Coronary artery (tissue), 2 donors: ENCODE data around the gene STXBP2.
A peak's percentile ranks its signal among the peaks of the same experiment; 100 is the strongest.

ENCODE experiments used
- DNase-seq: peaks from one replicate; pipeline ENCODE4 v3.0.0-alpha.2; 2017; ENCODE audit warnings: low spot score
- H3K27ac ChIP-seq, 2 donors: fragments of 200-600 bp; sonication (generic); one replicate each; pipeline ENCODE4 v1.5.1; 2016 to 2019
- H3K4me3 ChIP-seq: fragments of 200-600 bp; sonication (generic); 2 replicates; pipeline ENCODE4 v1.5.1; 2016; ENCODE audit warnings: mild to moderate bottlenecking, moderate library complexity
- CTCF ChIP-seq: fragments of 200-600 bp; sonication (generic); IDR thresholded peaks from one replicate; pipeline ENCODE4 v1.5.1; 2019; ENCODE audit warnings: antibody characterized with exemption

STXBP2 gene

GRCh38 chr19:7636317-7636690, 606 bp upstream of the STXBP2 start:
- Histone ChIP-seq H3K4me3 (peak overlapping the region; percentile 65), H3K27ac (peak overlapping the region in 1 of 2 donors; percentile 48)
- TF ChIP-seq CTCF, result no peak
- DNase-seq, result no peak

- DNase-seq, result no peak
- TF ChIP-seq CTCF, result no peak
- Histone ChIP-seq H3K4me3 (peak overlapping the region; percentile 65), H3K27ac (peak overlapping the region in 1 of 2 donors; percentile 48)
Measured at GRCh38 chr19:7637374-7638256, 705 bp downstream of the STXBP2 start.

- Histone ChIP-seq H3K27ac (no peak overlapping the region), H3K4me3 (no peak overlapping the region)
- TF ChIP-seq CTCF, result no peak
- DNase-seq, result no peak
Measured at GRCh38 chr19:7638802-7639465, 2.0 kb downstream of the STXBP2 start.

- DNase-seq, result no peak
- TF ChIP-seq CTCF, result no peak
- Histone ChIP-seq H3K4me3 (no peak overlapping the region), H3K27ac (no peak overlapping the region)
Measured at GRCh38 chr19:7639863-7640348, 3.0 kb downstream of the STXBP2 start.

- TF ChIP-seq CTCF, result no peak
- DNase-seq, result no peak
- Histone ChIP-seq H3K4me3 (no peak overlapping the region), H3K27ac (no peak overlapping the region)
Measured at GRCh38 chr19:7640803-7641202, 3.9 kb downstream of the STXBP2 start.

- no peak for TF ChIP-seq CTCF
- H3K27ac ChIP-seq, result no peak overlapping the region
- no peak overlapping the region for H3K4me3 ChIP-seq
- no peak for DNase-seq
Measured at GRCh38 chr19:7641290-7642276, 4.7 kb downstream of the STXBP2 start.
